Endothelial cell (in vitro differentiated cells): Measurements from ENCODE around the gene CNIH1. TPM values are rescaled to one million over a fixed set of nuclear protein-coding genes. Genes with fewer than 3 reads are reported as not detected.
"Not testable (repeated sequence)": the region's sequence is repeated elsewhere in the genome, so short reads cannot be mapped to it uniquely, and the experiment has no call there.

Source experiments
- DNase-seq: peaks from one replicate; pipeline ENCODE4 v3.0.0; 2021; ENCODE audit warnings: low spot score
- H3K27ac Mint-ChIP-seq: one replicate; pipeline ENCODE4 v1.8.0; 2021; ENCODE audit warnings: mixed read lengths, inconsistent platforms; ENCODE audit not compliant: unreplicated experiment
- H3K27me3 Mint-ChIP-seq: one replicate; pipeline ENCODE4 v1.8.0; 2021; ENCODE audit warnings: mild to moderate bottlenecking, moderate library complexity, mixed read lengths, inconsistent platforms; ENCODE audit not compliant: unreplicated experiment
- H3K36me3 Mint-ChIP-seq: one replicate; pipeline ENCODE4 v1.8.0; 2021; ENCODE audit warnings: mild to moderate bottlenecking, low read depth, mixed read lengths, inconsistent platforms; ENCODE audit not compliant: unreplicated experiment
- H3K4me1 Mint-ChIP-seq: one replicate; pipeline ENCODE4 v1.8.0; 2021; ENCODE audit warnings: mild to moderate bottlenecking, mixed read lengths, inconsistent platforms; ENCODE audit not compliant: unreplicated experiment
- H3K4me3 Mint-ChIP-seq: one replicate; pipeline ENCODE4 v1.8.0; 2021; ENCODE audit warnings: mild to moderate bottlenecking, mixed read lengths, inconsistent platforms; ENCODE audit not compliant: unreplicated experiment
- H3K9me3 Mint-ChIP-seq: one replicate; pipeline ENCODE4 v1.8.0; 2021; ENCODE audit warnings: mixed read lengths, inconsistent platforms; ENCODE audit not compliant: unreplicated experiment
- CTCF ChIP-seq: fragments of 200-600 bp; sonication (generic); IDR thresholded peaks from one replicate; pipeline ENCODE4 v1.5.0; 2021; ENCODE audit warnings: antibody characterized with exemption; ENCODE audit not compliant: unreplicated experiment
- total RNA-seq: library from RNA; stranded (reverse); fragmentation: NEBNext Ultra II Directional; extraction: Animal tissue kit (Norgen Biotek cat#: 25700); gene quantifications from one replicate; pipeline ENCODE4 v1.2.1, GENCODE V29; 2021; ENCODE audit not compliant: unreplicated experiment

CNIH1 gene
- total RNA-seq, 1 donor from 2014 or later: 87.8 TPM

- no peaks in the 10 kb centered on the region for H3K27me3 Mint-ChIP-seq
- no peak for TF ChIP-seq CTCF
- no peaks in the 10 kb centered on the region for H3K9me3 Mint-ChIP-seq
- peaks cover 4% of the 10 kb centered on the region for H3K36me3 Mint-ChIP-seq
- DNase-seq: no peak
- H3K4me3 Mint-ChIP-seq: no peak overlapping the region
- H3K4me1 Mint-ChIP-seq: no peaks in the 10 kb centered on the region
- H3K27ac Mint-ChIP-seq: no peak overlapping the region
Observed at GRCh38 chr14:54455363-54455762, 14.2 kb upstream of the CNIH1 start.

GRCh38 chr14:54453990-54454389 lies 12.8 kb upstream of the CNIH1 start:
- H3K9me3 Mint-ChIP-seq, H3K36me3 Mint-ChIP-seq, DNase-seq, H3K4me1 Mint-ChIP-seq, H3K27me3 Mint-ChIP-seq, H3K4me3 Mint-ChIP-seq, H3K27ac Mint-ChIP-seq: not testable (repeated sequence)

- Mint-ChIP-seq H3K4me3 (no peak overlapping the region), H3K27me3 (no peaks in the 10 kb centered on the region), H3K36me3 (no peaks in the 10 kb centered on the region), H3K4me1 (no peaks in the 10 kb centered on the region), H3K9me3 (no peaks in the 10 kb centered on the region), H3K27ac (no peak overlapping the region)
- TF ChIP-seq CTCF: no peak
- no peak for DNase-seq
Observed at GRCh38 chr14:54453252-54453651, 12.1 kb upstream of the CNIH1 start.

- DNase-seq: no peak
- H3K9me3 Mint-ChIP-seq: no peaks in the 10 kb centered on the region
- no peak overlapping the region for H3K4me3 Mint-ChIP-seq
- no peaks in the 10 kb centered on the region for H3K36me3 Mint-ChIP-seq
- no peaks in the 10 kb centered on the region for H3K4me1 Mint-ChIP-seq
- no peak for TF ChIP-seq CTCF
- no peak overlapping the region for H3K27ac Mint-ChIP-seq
- no peaks in the 10 kb centered on the region for H3K27me3 Mint-ChIP-seq
Observed at GRCh38 chr14:54451961-54452360, 10.8 kb upstream of the CNIH1 start.

GRCh38 chr14:54451121-54451601 lies 10.0 kb upstream of the CNIH1 start:
- no peak for TF ChIP-seq CTCF
- Mint-ChIP-seq H3K9me3 (no peaks in the 10 kb centered on the region), H3K4me1 (no peaks in the 10 kb centered on the region), H3K36me3 (no peaks in the 10 kb centered on the region), H3K27ac (no peak overlapping the region), H3K27me3 (no peaks in the 10 kb centered on the region), H3K4me3 (no peak overlapping the region)
- no peak for DNase-seq

- no peak overlapping the region for H3K4me3 Mint-ChIP-seq
- no peaks in the 10 kb centered on the region for H3K36me3 Mint-ChIP-seq
- H3K27ac Mint-ChIP-seq: no peak overlapping the region
- H3K9me3 Mint-ChIP-seq: no peaks in the 10 kb centered on the region
- no peaks in the 10 kb centered on the region for H3K27me3 Mint-ChIP-seq
- no peak for TF ChIP-seq CTCF
- H3K4me1 Mint-ChIP-seq: no peaks in the 10 kb centered on the region
- DNase-seq: no peak
Observed at GRCh38 chr14:54450535-54450934, 9.4 kb upstream of the CNIH1 start.
